Omental fat pad (tissue), 4 donors: ENCODE results near the gene RAB3IL1. TPM values are rescaled to one million over a fixed set of nuclear protein-coding genes. Genes with fewer than 3 reads are reported as not detected.

Experiments used
- ATAC-seq: fragments of 150-250 bp; one replicate; pipeline ENCODE4 v1.9.1; 2016; ENCODE audit warnings: mild to moderate bottlenecking, moderate library complexity; ENCODE audit not compliant: low FRiP score
- DNase-seq: peaks from one replicate; pipeline ENCODE4 v3.0.0-alpha.2; 2019; ENCODE audit warnings: low spot score
- total RNA-seq, 4 donors: library from RNA; depleted of rRNA; stranded (reverse); fragments of >200 nt; gene quantifications; one replicate each; pipeline ENCODE4 v1.1.0, GENCODE V29; 2016
- TF ChIP-seq, protein P1 (sequence below), 3 donors: fragments of 450-650 bp; IDR thresholded peaks; one replicate each; pipeline ENCODE4 v1.5.1; 2016 to 2017; ENCODE audit warnings: antibody characterized with exemption in 3 of 3, mild to moderate bottlenecking in 3 of 3, moderate library complexity in 2 of 3

RAB3IL1 gene
- total RNA-seq, 4 donors from 2014 or later = 18.5 to 37.8 (median 25.4) TPM

DNA sequence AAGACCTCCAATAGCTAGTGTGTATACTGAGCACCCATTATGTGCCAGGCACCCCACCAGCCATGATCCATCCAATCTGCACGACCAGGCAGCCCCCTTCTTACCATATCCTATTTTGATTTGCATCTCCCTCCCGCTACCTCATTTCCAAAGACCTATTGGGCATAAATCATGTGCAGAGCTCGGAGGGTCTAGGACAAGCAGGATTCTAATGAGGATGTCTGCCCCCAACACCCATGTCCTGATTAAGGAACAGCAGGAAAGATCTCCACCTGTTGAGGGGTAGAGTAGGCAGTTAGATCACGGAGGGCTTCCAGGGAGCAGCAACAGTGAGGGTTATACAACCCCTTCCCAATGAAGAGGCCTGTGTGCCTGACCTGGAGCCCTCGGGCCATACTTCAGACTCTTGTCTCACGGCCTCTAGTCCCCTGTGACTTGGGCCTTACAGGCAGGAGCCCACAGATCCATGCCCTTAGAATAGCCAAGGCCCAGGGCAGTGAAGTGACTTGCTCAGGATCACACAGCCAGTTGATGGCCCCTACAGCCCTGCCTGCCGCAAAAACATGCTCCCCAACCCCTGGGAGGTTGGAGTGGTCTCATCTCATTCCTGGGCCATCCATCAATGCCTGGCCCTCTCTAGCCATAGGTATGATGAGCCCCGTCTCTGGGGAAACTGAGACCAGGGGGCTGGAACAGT lies 3.5 kb downstream of the RAB3IL1 start:
- TF ChIP-seq, protein P1, sequence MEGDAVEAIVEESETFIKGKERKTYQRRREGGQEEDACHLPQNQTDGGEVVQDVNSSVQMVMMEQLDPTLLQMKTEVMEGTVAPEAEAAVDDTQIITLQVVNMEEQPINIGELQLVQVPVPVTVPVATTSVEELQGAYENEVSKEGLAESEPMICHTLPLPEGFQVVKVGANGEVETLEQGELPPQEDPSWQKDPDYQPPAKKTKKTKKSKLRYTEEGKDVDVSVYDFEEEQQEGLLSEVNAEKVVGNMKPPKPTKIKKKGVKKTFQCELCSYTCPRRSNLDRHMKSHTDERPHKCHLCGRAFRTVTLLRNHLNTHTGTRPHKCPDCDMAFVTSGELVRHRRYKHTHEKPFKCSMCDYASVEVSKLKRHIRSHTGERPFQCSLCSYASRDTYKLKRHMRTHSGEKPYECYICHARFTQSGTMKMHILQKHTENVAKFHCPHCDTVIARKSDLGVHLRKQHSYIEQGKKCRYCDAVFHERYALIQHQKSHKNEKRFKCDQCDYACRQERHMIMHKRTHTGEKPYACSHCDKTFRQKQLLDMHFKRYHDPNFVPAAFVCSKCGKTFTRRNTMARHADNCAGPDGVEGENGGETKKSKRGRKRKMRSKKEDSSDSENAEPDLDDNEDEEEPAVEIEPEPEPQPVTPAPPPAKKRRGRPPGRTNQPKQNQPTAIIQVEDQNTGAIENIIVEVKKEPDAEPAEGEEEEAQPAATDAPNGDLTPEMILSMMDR (IDR thresholded peaks at IDR 0.05) = no peak
- ATAC-seq (no peak), DNase-seq (peak; percentile 20)

DNA sequence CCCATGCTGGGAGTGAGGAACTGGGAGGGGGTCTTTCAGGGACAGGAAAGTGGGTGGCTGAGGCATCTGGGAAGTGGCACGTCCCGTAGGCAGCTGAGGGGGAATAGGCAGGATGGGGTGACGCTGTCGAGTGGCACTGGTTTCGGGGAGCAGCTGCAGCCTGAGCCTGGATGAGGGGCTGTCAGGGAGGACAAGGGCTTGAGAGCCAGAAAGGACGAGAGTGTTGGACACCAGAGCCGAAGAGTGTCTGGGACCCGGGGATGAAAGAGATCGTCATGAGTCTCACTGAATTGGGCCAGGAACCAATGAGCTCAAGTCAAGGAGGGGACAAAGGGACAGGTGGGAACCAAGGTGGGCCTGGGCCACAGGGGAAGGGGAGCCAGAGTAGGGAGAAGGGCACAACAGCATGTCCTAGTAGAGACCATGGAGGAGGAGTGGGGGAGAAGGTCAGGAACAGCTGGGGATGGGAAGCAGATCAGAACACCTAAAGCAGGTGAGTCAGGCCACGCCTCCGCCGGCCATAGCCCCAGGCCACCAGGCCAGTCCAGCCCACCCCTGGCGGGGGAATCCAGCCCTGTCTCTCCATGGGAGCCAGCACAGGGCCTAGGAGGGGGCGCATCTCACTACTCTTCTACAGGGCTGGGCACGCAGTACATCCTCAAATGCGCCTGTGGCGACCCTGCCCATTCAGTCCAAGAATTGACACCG lies 4.2 kb downstream of the RAB3IL1 start:
- TF ChIP-seq, protein P1 (IDR thresholded peaks at IDR 0.05) = no peak
- no peak for ATAC-seq

DNA sequence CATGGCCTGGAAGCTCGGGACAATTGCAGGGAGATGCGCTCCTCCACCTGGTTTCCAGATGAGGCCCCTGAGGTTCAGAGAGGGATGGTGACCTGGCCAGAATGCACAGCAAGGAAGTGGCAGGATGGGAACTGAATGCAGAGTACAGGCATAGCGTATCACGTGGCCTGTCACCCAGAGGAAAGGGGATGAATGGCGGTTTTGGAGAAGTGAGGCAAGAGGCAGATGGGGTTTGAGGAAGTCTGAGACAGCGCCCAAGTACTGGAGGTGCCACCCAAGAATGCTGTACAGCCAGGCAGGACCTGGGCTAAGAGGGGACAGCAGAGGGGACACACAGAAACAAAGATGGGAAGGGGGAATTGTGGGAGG lies 4.9 kb downstream of the RAB3IL1 start:
- TF ChIP-seq, protein P1 (IDR thresholded peaks at IDR 0.05) = no peak
- peak; percentile 24 for DNase-seq
- ATAC-seq = no peak

More for the DNA sequence above, 4.2 kb downstream of the RAB3IL1 start:
- peak; percentile 20 for DNase-seq

DNA sequence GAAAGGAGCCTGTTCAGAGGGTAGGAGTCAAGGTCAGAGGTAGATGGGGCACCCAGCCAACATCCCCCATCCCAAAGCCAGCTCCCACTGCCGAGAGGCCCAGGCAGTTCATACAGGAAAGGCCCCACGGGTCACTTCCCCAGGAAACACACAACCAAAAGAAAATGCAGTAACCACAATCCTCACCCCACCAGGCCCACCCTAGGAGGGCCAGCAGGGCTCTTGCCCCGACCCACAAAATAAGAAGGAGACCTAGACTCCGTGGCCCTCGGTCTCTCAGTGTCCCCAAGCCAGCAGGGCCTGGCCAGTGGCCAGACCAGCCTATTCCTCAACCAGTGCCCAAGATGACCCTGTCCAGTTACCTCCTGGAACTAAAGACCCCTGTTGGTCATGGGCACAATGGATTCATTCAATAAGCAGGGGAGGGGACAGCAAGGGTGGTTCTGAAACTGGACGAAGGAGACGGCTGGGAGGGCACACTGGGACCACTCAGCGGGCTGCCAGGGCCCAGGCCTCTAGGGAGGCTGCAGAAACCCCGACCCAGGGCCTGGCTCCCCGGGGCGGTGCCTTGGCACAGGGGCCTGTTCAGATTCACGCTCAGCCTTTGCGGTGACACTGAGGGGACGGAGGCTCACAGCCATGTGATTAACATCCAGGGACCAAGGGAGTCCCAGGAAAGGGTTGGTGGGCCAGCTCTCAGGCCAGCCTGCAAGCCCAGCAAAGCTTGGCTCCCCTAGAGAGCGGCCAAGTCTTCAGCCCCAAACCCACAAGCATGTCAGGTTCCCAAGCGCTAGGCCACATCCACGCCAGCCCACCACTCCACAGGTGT lies 5.5 kb downstream of the RAB3IL1 start:
- ATAC-seq = no peak
- TF ChIP-seq, protein P1 (IDR thresholded peaks at IDR 0.05) = no peak
- DNase-seq = peak; percentile 18

DNA sequence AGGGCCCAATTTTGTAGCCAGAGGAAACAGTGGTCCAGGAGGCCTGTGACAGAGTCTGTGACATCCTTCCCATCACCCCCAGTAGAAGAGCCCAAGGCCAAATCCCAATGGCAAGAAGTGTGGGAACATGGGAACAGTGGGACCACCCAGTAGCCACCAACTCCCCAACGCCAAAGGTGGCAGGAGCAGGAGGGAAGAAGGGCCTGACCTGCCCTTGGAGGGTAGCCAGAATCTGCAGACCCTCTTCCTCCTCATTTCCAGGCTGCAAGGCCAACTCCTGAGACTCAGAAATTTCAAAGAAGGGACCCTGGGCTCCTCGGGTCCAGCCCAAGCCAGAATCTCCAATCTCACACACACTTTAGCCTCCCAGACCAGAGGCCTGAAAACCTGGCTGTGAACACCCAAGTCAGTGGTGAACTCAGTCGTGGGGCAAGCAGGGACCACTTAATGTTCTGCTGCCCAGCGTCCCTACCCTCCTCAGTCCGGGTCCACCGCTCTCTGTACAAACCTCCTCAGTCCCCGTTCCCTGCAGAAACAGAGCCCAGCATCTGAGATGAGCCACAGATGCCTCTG lies 6.2 kb downstream of the RAB3IL1 start:
- DNase-seq (no peak), ATAC-seq (no peak)
- TF ChIP-seq, protein P1 (IDR thresholded peaks at IDR 0.05) = no peak

DNA sequence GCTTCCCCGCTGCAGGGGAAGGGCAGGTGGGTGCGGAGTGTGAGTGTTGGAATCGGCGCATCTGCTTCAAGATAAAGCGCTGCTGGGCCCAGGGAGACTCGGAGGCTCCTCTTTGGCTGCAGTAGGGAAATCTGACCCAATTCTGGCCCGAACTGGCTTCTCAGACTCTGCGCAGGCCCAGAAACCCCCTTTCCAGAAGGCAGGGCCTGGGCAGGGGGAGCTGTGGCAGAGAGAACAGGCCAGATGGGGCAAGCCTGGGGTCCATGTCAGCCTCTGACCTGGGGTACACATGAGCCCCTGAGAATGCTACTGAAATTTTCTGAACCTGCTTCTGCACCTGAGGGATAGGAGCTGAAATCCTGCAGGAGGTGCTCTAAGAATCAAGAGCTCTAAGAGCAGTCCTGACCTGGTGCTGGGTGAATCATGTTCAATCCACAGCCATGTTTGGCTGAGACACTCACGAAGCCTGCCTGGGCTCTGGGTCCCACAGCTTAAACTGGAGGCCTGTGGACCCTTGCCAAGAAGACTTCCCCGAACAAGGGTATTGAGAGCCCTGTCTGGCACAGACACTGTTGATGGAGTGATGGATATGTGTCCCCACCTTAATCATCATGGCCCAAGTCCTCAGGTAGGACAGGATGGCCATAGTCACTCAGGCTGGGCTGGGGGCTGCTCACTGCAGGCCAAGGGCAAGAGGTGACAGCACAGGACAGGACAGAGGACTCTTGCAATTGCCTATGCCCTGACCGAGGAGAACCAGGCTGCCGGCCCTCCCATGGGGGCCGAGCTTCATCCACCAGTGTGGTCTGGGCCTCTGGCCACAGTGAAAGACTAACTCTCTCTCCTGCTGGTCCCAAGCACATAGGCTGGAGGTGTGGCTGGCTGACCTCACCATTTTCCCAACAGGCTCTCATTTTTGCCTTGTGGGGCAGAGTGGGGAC lies 6.9 kb downstream of the RAB3IL1 start:
- no peak for ATAC-seq

More for the DNA sequence above, 6.9 kb downstream of the RAB3IL1 start:
- TF ChIP-seq, protein P1 (IDR thresholded peaks at IDR 0.05) = no peak
- DNase-seq = no peak
